Left colon (tissue), 2 donors: ENCODE data around the gene DNMBP. TPM values are rescaled to one million over a fixed set of nuclear protein-coding genes. Genes with fewer than 3 reads are reported as not detected.
A peak's percentile ranks its signal among the peaks of the same experiment; 100 is the strongest.
"Not testable (repeated sequence)": the region's sequence is repeated elsewhere in the genome, so short reads cannot be mapped to it uniquely, and the experiment has no call there.

Experiments
- ATAC-seq: fragments of 200-7000 bp; cut with Tn5 transposase; one replicate; pipeline ENCODE4 v1.9.1; 2020; ENCODE audit warnings: mild to moderate bottlenecking, moderate library complexity
- DNase-seq, 2 donors: peaks; one replicate each; pipeline ENCODE4 v3.0.0-alpha.2; 2020
- intact Hi-C, 2 donors: fragments of 100-400 bp; cut with DNase I in 1 of 2; cut with micrococcal nuclease in 1 of 2; formaldehyde crosslinking; loops; one replicate each; pipeline versions ENCODE4 v1.11.2 to v1.14.0; 2022; cut with DNase I, micrococcal nuclease
- total RNA-seq, 2 donors: library from RNA; stranded (reverse); fragmentation: NEBNext Ultra II Directional; extraction: Animal tissue kit (Norgen Biotek cat#: 25700); gene quantifications; one replicate each; pipeline ENCODE4 v1.2.1, GENCODE V29; 2021
- donor health status: DM: no; HTN: no; CAD: no.
- donor health status: DM: yes; HTN: yes; CAD: no.

DNMBP gene
- total RNA-seq, 2 donors from 2014 or later: 43.6 to 53.4 TPM

GRCh38 chr10:99965700-99966099, 44.0 kb downstream of the DNMBP start:
- ATAC-seq (no peak), DNase-seq (no peak)
- intact Hi-C loops: no loop called here

- intact Hi-C loops: no loop called here
Observed at GRCh38 chr10:99964791-99965190, 45.0 kb downstream of the DNMBP start.

GRCh38 chr10:99963467-99964165, 46.1 kb downstream of the DNMBP start:
- not testable (repeated sequence) for DNase-seq
- peak; percentile 58 for ATAC-seq

More at GRCh38 chr10:99964791-99965190, 45.0 kb downstream of the DNMBP start:
- DNase-seq (no peak), ATAC-seq (no peak)

GRCh38 chr10:99958806-99959205, 50.9 kb downstream of the DNMBP start:
- intact Hi-C loops: no loop called here

More at GRCh38 chr10:99963467-99964165, 46.1 kb downstream of the DNMBP start:
- intact Hi-C loops: not testable (repeated sequence)

GRCh38 chr10:99958302-99958701, 51.4 kb downstream of the DNMBP start:
- DNase-seq (no peak), ATAC-seq (no peak)
- intact Hi-C loops: no loop called here

More at GRCh38 chr10:99958806-99959205, 50.9 kb downstream of the DNMBP start:
- ATAC-seq (no peak), DNase-seq (no peak)

GRCh38 chr10:99953510-99953909, 56.2 kb downstream of the DNMBP start:
- DNase-seq, ATAC-seq, intact Hi-C loops: not testable (repeated sequence)

- ATAC-seq: no peak
- intact Hi-C loops: no loop called here
- no peak for DNase-seq
Observed at GRCh38 chr10:99952799-99953198, 56.9 kb downstream of the DNMBP start.

- DNase-seq, ATAC-seq, intact Hi-C loops: not testable (repeated sequence)
Observed at GRCh38 chr10:99946051-99946450, 63.7 kb downstream of the DNMBP start.

- DNase-seq: no peak
- ATAC-seq: peak; percentile 34
- intact Hi-C loops: no loop called here
Observed at GRCh38 chr10:99945263-99945662, 64.5 kb downstream of the DNMBP start.

GRCh38 chr10:99944860-99945259, 64.9 kb downstream of the DNMBP start:
- DNase-seq (no peak), ATAC-seq (no peak)
- intact Hi-C loops: no loop called here

- intact Hi-C loops: no loop called here
- ATAC-seq (no peak), DNase-seq (no peak)
Observed at GRCh38 chr10:99943908-99944307, 65.8 kb downstream of the DNMBP start.

GRCh38 chr10:99941942-99942820, 67.6 kb downstream of the DNMBP start:
- DNase-seq (no peak), ATAC-seq (no peak)
- intact Hi-C loops: no loop called here

- no peak for DNase-seq
- intact Hi-C loops: no loop called here
- peak; percentile 80 for ATAC-seq
Observed at GRCh38 chr10:99938563-99938962, 71.2 kb downstream of the DNMBP start.

- intact Hi-C loops: no loop called here
- DNase-seq: no peak
- ATAC-seq: peak; percentile 54
Observed at GRCh38 chr10:99937630-99938029, 72.1 kb downstream of the DNMBP start.

GRCh38 chr10:99932203-99932957, 77.4 kb downstream of the DNMBP start:
- ATAC-seq, DNase-seq, intact Hi-C loops: not testable (repeated sequence)

- peak; percentile 72 for ATAC-seq
- intact Hi-C loops: no loop called here
- peak; percentile 85 for DNase-seq
Observed at GRCh38 chr10:99930731-99931550, 78.8 kb downstream of the DNMBP start.

- DNase-seq (no peak), ATAC-seq (peak; percentile 4)
- intact Hi-C loops: no loop called here
Observed at GRCh38 chr10:99929360-99929759, 80.4 kb downstream of the DNMBP start.

GRCh38 chr10:99927721-99928280, 81.9 kb downstream of the DNMBP start:
- ATAC-seq (peak; percentile 62), DNase-seq (no peak)
- intact Hi-C loops: no loop called here
